SK-N-MC (cell line): ENCODE results near the gene NLRP9.

ENCODE experiments used
- EZH2 ChIP-seq: fragments of 200-600 bp; sonication (generic); IDR thresholded peaks from one replicate; pipeline ENCODE4 v1.6.1; 2017; ENCODE audit warnings: antibody characterized with exemption
- FOXP2 ChIP-seq: optimal IDR thresholded peaks from 2 replicates; pipeline ENCODE3; 2011; ENCODE audit warnings: mild to moderate bottlenecking, moderate library complexity; ENCODE audit not compliant: insufficient read depth; ENCODE audit errors: extremely low read length, control extremely low read depth
- POLR2AphosphoS5 ChIP-seq: IDR thresholded peaks from 2 replicates; pipeline ENCODE4 v1.6.1; 2012; ENCODE audit warnings: mild to moderate bottlenecking, low read depth, low read length, borderline replicate concordance

- TF ChIP-seq POLR2AphosphoS5 = no peak
- no peak for TF ChIP-seq EZH2
- TF ChIP-seq FOXP2 = no peak
Observed at GRCh38 chr19:55679343-55680257, 58.6 kb downstream of the NLRP9 start.
